Loucy (cell line): ENCODE results near the gene LZTS3.

Source experiments
- H2AFZ ChIP-seq: fragments of 200-600 bp; sonication (generic); 2 replicates; pipeline ENCODE4 v1.6.0; 2016; ENCODE audit warnings: antibody characterized with exemption, mild to moderate bottlenecking, low read length, moderate library complexity
- H3F3A ChIP-seq: fragments of 200-600 bp; 2 replicates; pipeline ENCODE4 v1.6.0; 2016; ENCODE audit warnings: antibody characterized with exemption, low read depth, mild to moderate bottlenecking
- H3K27me3 ChIP-seq: fragments of 200-600 bp; sonication (generic); 2 replicates; pipeline ENCODE4 v1.6.1; 2014; ENCODE audit warnings: low read length, mild to moderate bottlenecking; ENCODE audit not compliant: insufficient read depth, poor library complexity, severe bottlenecking
- H3K36me3 ChIP-seq: fragments of 200-600 bp; sonication (generic); 2 replicates; pipeline ENCODE4 v1.6.1; 2016; ENCODE audit warnings: low read length; ENCODE audit not compliant: insufficient read depth
- H3K4me1 ChIP-seq: fragments of 200-600 bp; sonication (generic); 2 replicates; pipeline ENCODE4 v1.5.1; 2014; ENCODE audit warnings: low read length, mild to moderate bottlenecking; ENCODE audit not compliant: insufficient read depth, poor library complexity, severe bottlenecking
- H3K4me2 ChIP-seq: fragments of 200-600 bp; sonication (generic); 2 replicates; pipeline ENCODE4 v1.6.0; 2014; ENCODE audit warnings: antibody characterized with exemption, low read length, low read depth, mild to moderate bottlenecking; ENCODE audit not compliant: poor library complexity, severe bottlenecking
- H3K4me3 ChIP-seq: fragments of 200-600 bp; sonication (generic); 2 replicates; pipeline ENCODE4 v1.5.1; 2014; ENCODE audit warnings: low read length, mild to moderate bottlenecking, mixed read lengths; ENCODE audit not compliant: poor library complexity, severe bottlenecking
- H3K79me2 ChIP-seq: fragments of 200-600 bp; sonication (generic); 2 replicates; pipeline ENCODE4 v1.6.1; 2014; ENCODE audit warnings: low read length; ENCODE audit not compliant: insufficient read depth
- H3K9ac ChIP-seq: fragments of 200-600 bp; sonication (generic); 2 replicates; pipeline ENCODE4 v1.6.0; 2014; ENCODE audit warnings: mild to moderate bottlenecking, low read depth, low read length, moderate library complexity; ENCODE audit not compliant: poor library complexity, severe bottlenecking
- H3K9me2 ChIP-seq: fragments of 200-600 bp; sonication (generic); replicated peaks from 2 replicates; pipeline ENCODE4 v1.6.1; 2016; ENCODE audit warnings: low read depth, low read length, mixed read lengths
- H3K9me3 ChIP-seq: fragments of 200-600 bp; sonication (generic); 2 replicates; pipeline ENCODE4 v1.6.1; 2014; ENCODE audit warnings: mild to moderate bottlenecking, antibody characterized with exemption, low read length, low read depth; ENCODE audit not compliant: insufficient read depth
- H4K20me1 ChIP-seq: fragments of 200-600 bp; sonication (generic); 2 replicates; pipeline ENCODE4 v1.6.0; 2014; ENCODE audit warnings: antibody characterized with exemption, low read length, mild to moderate bottlenecking; ENCODE audit not compliant: insufficient read depth, poor library complexity, severe bottlenecking
- CTCF ChIP-seq: fragments of 200-600 bp; sonication (generic); conservative IDR thresholded peaks from 2 replicates; pipeline ENCODE4 v1.5.1; 2014; ENCODE audit warnings: mild to moderate bottlenecking, antibody characterized with exemption, low read length
- EZH2phosphoT487 ChIP-seq: fragments of 200-600 bp; IDR thresholded peaks from 2 replicates; pipeline ENCODE4 v1.6.1; 2018; ENCODE audit warnings: antibody characterized with exemption, mild to moderate bottlenecking, moderate library complexity, borderline replicate concordance

Gene LZTS3

DNA sequence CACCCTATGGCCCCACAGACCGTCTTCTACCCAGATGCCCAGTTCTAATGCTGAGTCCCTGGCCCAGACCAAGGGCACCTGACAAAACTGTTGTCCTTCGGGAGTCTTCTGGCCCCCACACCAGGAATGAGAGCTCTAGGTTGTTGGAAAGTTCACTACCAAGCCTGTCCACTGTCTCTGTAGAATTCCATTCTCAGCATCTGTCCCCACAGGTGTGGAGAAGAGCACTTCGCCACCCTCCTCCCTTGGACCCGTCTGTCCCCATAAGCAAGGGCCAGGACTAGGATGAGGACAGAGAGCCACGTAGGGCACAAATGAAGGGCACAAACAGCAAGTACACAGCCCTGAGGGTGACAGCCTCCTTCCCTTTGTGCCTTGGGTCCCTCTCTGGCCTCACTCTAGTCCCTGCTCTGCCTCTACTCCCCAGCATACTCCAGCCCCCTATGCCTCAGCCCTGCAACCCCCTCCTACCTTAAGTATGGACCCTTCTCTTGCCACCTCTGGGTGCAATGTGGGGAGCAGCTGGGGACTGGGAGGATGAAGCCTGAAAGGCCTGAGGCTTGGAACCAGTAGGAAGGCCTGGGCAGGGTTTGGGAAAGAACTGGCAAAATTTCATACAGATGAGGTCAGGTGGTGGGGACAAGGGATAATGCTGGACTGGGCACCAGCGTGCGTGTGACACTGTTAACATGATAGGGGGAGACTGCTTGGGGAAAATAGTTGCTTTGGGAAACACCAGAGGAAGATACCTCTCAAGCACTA is 4.3 kb downstream of the LZTS3 start:
- no peak for TF ChIP-seq CTCF
- no peak for TF ChIP-seq EZH2phosphoT487
- H3K4me3 ChIP-seq = no peak overlapping the region
- H3K9me2 ChIP-seq = no peaks in the 10 kb centered on the region
- no peak overlapping the region for H2AFZ ChIP-seq
- no peaks in the 10 kb centered on the region for H3K79me2 ChIP-seq
- no peaks in the 10 kb centered on the region for H3F3A ChIP-seq
- H3K4me2 ChIP-seq = no peak overlapping the region
- H3K9ac ChIP-seq = no peak overlapping the region
- H3K9me3 ChIP-seq = no peaks in the 10 kb centered on the region
- peaks cover 4% of the 10 kb centered on the region for H3K4me1 ChIP-seq
- no peaks in the 10 kb centered on the region for H4K20me1 ChIP-seq
- no peaks in the 10 kb centered on the region for H3K36me3 ChIP-seq
- H3K27me3 ChIP-seq = no peaks in the 10 kb centered on the region

- Histone ChIP-seq H3K9me2 (no peaks in the 10 kb centered on the region), H3K9ac (no peak overlapping the region), H3F3A (no peaks in the 10 kb centered on the region), H3K79me2 (no peaks in the 10 kb centered on the region), H3K4me1 (peaks cover 4% of the 10 kb centered on the region), H3K36me3 (no peaks in the 10 kb centered on the region), H3K9me3 (no peaks in the 10 kb centered on the region), H3K4me2 (no peak overlapping the region), H2AFZ (no peak overlapping the region), H3K4me3 (no peak overlapping the region), H3K27me3 (no peaks in the 10 kb centered on the region), H4K20me1 (no peaks in the 10 kb centered on the region)
- TF ChIP-seq EZH2phosphoT487 (no peak), CTCF (no peak)
Measured at GRCh38 chr20:3168079-3168828, 5.1 kb downstream of the LZTS3 start.

- no peak overlapping the region for H3K9ac ChIP-seq
Measured at GRCh38 chr20:3167738-3168078, 5.6 kb downstream of the LZTS3 start.

More at GRCh38 chr20:3167738-3168078, 5.6 kb downstream of the LZTS3 start:
- H3K4me3 ChIP-seq = no peak overlapping the region
- no peaks in the 10 kb centered on the region for H4K20me1 ChIP-seq
- H2AFZ ChIP-seq = no peak overlapping the region
- H3K79me2 ChIP-seq = no peaks in the 10 kb centered on the region
- peaks cover 3% of the 10 kb centered on the region for H3K4me1 ChIP-seq
- H3F3A ChIP-seq = no peaks in the 10 kb centered on the region
- no peaks in the 10 kb centered on the region for H3K9me2 ChIP-seq
- H3K9me3 ChIP-seq = no peaks in the 10 kb centered on the region
- H3K27me3 ChIP-seq = no peaks in the 10 kb centered on the region
- TF ChIP-seq CTCF (no peak), EZH2phosphoT487 (no peak)
- H3K36me3 ChIP-seq = no peaks in the 10 kb centered on the region
- H3K4me2 ChIP-seq = no peak overlapping the region
